GM19455 (cell line): ENCODE measurements around the gene NRM.
"Not testable (repeated sequence)": the region's sequence is repeated elsewhere in the genome, so short reads cannot be mapped to it uniquely, and the experiment has no call there.

Experiments used
- ATAC-seq: cut with Tn5 transposase; IDR thresholded peaks from one replicate; pipeline ENCODE4 v1.9.1; 2021; ENCODE audit not compliant: unreplicated experiment

Gene NRM

DNA sequence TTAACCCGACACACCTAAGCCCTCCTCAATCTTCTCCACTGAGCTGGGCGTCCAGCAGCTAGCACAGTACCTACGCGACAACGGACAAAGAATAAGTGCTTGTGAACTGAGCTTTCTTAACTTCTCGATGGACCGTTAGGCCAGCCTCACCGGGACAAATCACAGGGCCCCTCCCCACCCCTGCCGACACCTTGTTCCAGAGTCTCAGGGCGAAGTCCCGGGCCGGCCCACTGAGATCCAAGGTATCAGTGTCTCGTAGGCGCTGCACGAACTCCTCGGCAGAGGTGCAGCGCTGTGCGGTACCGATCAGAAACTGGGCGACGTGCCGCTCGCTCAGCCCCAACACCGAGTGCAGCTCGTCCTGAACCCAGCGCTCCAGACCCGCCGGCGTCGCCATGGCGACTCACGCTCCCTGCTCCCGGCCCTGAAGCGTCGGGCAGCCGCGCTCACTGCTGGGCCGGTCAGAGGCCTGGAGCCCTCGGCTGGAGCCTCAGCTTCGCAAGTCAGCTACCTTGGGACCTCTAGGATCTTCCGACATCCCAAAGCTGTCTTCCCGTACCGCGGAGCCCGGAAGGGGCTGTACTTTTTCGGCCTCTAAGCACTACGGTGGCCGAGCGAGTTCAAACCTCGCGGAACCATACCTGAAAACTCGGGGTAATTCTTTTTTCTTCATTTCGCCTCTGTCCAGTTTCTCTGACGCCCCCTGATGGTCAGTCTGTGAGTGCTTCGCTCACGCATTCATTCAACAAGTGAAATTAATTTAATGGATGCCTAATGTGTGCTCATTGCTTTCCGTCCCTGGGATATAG is 18.1 kb downstream of the NRM start, which contains the start of gene DHX16:
TSS of gene DHX16 (minus strand) at position 562 of the 809 bp plus-strand sequence. CDS start at position 397, 165 bp downstream.
- ATAC-seq = peak; percentile 68

DNA sequence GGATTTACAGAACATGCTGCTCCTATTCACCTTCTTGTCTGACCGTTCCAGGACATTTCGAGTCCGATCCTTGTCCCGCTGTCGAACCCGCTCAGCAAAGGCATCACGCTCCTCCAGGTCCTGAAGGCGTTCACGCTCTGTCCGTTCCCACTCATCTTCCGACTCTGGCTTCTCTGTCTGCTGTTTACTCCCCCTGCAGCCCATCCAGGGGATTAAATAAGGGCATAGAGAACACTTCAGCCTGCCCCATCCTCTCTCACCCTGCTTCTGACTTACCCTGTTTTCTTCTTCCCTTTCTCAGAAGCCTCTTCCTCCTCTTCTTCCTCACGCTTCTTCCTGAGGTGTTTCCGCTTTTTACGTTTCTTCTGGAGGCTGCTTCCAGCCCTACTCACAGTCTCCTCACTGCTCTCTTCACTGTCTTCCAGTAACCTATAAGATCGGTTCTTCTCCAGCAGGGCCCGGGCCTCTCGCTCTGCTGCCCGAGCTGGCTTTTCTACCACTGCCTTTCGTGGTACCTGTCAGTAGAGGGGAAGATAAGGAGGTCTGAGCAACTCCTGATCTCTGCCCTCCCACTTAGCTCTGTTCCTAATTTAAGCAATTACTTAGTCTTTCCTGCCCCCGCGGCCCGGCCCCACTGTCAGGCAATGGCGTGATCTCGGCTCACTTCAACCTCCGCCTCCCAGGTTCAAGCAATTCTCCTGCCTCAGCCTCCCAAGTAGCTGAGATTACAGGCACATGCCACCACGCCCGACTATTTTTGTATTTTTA is 19.8 kb downstream of the NRM start:
- ATAC-seq = no peak

DNA sequence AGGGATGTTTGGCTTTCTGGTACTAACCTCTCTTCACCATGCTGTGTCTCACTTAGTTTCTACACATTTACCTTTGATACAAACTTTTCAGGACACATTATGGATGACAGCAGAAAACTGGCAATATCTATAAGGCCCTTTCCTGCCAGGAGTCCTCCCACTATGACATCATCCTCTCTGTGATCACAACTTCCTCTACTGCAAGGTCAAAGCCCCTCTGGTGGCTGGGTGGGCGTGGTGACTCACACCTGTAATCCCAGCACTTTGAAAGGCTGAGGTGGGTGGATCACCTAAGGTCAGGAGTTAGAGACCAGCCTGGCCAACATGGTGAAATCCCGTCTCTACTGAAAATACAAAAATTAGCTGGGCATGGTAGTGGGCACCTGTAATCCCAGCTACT is 24.5 kb downstream of the NRM start:
- not testable (repeated sequence) for ATAC-seq

DNA sequence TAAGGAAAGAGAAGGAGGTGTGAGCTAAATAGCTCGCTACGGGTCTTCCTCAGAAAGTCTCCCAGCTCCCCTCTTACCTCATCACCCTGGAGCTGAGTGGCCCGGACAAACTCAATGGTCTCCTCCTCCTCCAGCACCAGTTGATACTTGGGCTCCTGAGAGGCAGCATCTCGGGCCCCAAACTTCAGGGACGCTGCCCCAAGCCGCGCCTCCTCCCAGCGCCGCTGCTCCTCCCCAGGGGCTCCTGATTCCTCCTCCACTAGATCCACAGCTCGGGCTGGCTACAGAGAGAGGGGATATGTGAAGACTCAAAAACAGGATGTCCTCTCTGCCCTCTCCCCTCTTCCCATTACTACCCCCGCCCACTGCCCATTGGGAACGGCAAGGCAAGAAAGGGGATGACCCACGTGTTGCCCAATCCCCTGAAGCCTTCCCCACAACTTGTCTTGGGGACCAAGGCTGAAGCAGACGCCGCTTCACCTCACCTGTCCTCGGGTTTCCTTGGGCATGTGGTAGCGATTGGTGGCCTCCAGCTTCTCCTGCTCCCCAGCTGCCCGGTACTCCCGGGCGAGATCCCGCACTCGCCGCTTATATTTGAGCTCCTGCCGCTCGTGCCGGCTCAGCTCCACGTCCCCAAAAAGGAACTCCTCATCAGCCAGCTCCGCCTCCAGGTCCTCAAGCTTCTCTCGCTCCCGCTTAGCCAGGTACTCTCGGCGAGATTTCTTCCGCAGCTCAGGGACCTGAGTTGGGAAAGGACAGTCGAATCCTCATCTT is 25.6 kb downstream of the NRM start:
- ATAC-seq = no peak

DNA sequence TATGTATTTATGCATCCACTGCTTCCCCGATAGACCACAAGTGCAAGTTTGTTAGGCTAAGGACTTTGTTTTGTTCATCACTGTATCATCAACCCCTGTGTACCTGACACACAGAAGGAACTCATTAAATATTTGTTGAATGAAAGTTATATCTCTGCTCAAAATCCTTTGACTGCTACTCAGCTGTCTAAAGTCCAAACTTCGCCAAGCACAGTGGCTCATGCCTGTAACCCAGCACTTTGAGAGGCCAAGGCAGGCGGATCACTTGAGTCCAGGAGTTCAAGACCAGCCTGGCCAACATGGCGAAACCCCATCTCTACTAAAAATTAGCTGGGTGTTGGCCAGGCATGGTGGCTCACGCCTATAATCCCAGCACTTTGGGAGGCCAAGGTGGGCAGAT is 32.9 kb downstream of the NRM start:
- not testable (repeated sequence) for ATAC-seq

DNA sequence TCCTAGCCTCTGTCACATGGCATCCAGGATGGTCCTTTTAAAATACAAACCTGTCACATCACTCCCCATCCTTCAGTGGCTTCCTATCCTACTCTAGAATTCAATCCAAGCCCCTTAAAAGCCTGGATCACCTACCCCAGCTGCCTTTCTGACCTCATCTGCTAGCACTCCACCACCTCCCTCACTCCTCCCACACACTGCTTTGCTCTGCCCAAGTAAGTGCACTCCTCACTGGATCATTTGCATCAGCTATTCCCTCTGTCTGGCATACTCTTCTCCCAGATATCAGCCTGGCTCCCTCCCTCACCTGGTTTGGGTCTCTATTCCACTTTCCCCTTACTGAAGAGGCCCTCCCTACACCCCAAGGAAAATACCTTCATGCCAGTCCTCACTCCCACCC is 33.3 kb downstream of the NRM start:
- no peak for ATAC-seq

DNA sequence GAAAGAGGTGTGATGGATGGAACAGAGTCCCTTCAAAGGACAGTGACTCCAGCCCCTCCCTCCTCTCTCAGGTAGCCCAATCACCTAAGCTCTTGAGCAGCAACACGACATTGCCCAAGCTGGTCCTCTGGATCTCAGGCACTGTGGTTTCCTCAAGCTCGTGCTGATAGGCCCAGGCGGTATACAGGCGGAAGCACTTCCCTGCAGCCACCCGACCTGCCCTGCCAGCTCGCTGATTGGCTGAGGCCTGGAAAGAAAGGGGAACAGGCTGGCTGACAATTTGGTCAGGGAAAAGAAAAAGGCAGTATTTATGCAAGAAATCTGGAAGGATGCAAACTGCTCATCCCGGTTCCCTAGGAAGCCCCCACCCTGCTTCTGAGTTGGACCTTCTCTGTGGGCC is 34.3 kb downstream of the NRM start:
- ATAC-seq = no peak

DNA sequence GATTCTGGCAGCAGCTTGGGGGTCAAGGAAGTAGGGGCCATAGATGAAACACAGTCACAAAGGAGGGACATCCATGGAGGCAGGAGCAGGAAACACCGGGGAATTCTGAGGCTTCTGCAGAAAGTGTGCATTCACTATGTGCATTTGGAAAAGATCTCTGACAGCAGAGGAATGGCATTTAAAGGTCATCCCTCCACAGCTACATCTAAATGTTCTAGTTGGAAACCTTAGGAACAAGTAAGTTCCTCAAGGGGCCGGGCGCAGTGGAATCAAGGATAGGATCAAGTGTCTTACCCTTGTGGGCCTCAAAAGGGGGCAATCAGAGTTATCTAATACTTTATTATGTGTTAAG is 35.1 kb downstream of the NRM start:
- ATAC-seq = no peak

DNA sequence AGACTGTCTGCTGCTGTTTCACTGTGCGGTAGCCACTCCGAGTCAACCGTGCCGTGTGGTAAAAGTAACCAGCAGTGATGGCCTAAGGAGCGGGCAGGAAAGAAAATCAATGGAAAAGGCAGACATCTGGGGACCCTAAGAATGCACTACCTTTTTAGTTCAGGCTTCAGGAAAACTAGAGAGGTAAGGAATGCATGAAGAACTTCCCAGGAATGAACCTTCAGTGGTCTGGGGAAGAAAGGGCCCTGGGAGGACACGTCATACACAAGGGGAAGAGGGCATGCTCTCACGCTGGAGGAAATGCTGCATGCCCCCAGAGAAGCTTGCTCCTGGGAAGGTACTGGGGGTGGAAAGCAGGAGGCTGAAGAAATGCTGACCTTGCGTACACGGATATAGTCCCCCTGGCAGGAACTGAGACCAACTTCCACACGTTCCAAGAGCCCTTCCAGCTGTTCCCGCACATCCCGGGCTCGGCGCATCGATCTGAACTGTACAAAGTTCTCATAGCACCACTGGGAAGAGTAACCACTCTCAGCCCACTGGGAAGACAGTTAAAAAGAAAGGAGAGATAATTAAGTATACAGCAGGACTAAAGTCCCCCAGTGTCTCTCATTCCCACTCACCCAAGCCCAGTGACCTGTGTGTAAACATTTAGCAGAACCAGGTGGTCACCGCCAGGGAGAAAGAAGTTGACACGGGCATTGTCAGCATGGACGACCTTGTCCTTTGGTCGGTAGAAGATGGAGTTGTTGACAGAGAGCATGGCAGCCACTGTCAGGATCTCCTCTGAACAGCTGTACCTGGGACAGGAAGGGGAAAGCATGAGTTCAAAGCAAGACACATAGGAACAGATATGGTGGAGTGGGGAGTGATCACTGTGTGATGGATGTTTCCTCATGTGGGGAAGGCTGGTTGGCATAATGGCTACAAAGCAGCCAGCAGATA is 35.7 kb downstream of the NRM start:
- no peak for ATAC-seq

DNA sequence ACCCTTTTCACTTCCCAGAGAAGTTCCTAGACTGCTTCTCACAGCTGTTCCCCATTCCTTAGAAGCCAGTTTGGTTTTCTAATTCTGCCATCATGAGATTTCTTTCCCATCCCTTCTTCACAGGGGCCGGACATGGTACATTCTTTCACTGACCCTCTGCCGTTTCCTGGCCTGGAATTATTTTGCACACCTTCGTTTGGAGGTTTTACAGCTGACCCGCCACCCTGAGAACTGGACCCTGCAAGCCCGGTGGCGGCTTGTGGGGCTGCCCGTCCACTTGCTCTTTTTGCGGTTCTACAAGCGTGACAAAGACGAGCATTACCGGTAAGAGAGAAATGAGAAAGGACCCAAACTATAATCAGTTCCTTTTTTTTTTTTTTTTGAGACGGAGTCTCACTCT is 39.6 kb downstream of the NRM start:
- ATAC-seq = no peak

DNA sequence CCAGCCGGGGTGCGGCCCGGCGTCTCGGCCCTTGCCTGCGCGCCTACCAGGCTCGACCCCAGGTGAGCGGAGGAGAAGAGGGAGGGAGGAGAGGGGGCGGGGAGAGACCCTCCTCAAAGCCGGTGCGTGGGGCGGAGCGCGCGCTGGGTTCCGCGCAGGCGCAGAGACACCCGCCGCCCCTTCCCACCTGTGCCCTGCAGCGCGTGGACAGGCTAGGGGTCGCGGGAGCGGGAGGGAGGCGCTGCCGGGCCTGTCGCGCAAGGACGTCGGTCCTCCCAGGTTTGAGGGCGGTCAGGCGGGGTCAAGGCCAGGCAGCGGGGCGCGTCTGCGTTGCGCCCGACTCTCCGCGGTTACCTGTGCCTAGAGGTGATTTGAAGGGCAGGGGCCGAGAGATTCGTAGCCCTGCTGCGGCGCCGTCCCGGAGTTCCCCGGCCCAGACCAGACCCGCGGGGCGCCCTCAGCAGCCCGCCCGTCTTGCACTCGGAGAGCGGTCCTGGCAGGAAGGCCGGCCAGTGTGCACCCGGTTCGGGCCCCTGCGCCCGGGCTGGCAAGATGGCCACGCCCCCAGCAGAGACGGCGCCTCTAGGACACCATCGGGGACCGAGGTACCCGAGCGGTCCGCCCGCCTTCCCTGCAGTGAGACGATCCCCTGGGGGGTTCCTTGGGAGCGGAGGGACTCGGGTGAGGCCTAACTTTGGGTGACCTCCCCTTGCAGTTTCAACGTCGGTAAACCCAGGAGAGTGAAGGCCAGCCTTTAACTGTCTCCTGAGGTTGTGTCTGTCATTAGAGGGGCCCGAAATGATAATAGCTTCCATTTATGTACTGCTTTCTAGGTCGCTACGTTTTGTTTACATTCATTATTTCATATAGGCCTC is 43.3 kb downstream of the NRM start:
- peak; percentile 72 for ATAC-seq

DNA sequence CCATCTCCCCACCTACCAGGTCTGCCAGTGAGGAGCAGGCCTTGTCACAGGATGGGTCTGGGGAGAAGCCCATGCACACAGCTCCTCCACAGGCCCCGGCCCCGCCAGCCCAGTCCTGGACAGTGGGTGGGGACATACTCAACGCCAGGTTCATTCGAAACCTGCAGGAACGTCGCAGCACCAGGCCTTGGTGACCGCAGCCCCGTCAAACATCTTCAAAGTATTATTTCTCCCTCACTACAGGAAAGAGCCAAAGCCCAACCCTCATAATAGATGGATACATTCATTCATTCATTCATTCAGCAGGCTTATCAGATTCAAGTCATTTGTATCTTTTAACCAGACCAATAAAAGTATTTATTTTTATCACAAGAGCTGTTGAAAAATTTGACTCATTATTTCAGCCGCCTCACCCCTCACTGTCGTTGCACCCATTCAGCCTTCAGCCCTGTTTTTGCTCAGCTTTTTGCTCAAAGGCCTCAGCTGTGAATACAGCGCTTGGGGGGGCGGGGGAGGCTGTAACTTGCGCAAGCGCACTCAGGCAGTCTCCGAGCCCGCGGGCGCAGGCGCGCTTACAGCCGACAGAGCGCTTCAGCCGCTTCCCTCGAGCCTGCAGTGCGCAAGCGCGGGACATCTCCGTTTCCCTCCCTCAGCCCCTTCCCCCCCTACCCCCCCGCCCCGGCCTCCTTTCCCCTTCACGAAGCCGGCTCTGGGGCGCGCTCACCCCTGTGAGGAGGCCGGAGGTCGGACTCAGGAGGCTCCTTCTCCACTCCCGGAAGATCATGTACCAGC is 44.1 kb downstream of the NRM start, which contains the start of gene C6orf136:
TSS of gene C6orf136 (plus strand) at position 684 of the 792 bp plus-strand sequence. CDS start at position 783, 99 bp downstream.
- peak; percentile 53 for ATAC-seq

DNA sequence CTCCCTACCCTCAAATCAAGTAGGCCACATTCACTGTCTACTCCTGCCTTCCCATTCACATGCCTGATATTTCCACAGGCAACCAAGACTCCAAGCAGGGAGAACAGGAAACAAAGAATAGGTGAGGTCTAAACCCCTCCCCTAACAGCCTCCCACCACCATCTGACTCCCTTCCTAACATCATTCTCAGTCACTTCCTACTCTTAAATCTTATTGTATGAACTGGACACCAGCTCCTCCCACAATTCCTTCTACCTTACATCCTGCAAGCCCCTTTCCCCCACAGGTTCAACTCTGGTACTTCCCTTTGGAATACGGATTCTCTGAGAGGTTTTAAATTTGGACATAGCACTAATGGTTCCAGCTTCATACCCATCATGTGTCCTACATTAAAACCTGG is 44.8 kb downstream of the NRM start:
- ATAC-seq = no peak

DNA sequence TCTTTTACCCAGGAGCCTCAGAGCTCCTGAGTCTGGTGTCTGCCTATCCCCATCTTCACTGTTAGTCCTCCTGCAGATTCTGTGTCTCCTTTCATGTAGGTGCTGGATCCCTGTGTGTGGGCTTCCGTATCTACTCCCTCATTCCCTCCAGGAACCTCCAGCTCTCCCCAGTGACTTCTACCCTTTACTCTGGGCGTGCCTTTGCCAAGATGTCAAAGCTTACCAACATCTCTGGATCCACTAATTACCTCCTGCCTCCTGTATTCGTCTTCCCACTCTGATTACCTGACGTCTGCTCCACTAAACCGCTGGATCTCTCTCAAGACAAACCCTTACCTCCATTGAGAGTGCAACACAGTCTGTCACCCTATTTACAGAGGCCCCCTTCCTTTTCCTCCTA is 46.0 kb downstream of the NRM start:
- no peak for ATAC-seq

DNA sequence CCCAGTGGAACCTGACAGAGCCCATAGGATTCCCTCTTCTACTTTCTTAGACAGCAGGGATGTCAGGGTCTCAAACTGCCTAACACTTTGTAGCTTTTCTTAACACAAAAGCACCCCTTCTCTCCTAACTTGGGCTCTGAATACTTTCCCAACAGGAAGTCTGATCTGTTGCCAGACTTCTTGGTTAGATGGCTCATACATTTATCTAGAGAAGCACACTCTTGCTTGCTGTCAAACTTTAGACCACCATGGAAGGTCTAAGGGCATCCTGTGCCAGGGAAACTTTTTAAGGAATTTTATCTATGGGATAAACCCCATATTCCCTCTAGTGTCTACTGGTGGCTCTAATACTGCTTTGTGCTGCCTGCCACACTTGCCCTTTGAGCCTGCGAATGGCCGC is 47.1 kb downstream of the NRM start:
- ATAC-seq = no peak

DNA sequence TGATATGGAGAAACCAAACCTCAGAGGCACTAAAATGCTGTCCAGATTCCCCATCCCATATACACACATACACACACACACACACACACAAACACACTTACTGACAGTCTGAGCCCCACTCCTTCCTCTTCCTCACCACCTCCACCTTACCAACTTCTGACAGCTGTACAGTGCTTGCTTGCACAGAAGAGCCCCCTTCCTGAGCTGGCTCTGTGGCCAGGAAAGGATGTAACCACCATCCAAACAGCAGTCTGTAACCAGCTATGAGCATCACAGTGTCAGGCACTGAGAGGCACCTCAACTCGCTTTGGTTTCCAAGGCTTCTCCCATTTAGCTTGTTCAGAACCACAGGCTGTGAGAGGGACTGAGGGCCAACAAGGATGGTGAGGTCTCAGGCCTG is 49.7 kb downstream of the NRM start:
- ATAC-seq = no peak

DNA sequence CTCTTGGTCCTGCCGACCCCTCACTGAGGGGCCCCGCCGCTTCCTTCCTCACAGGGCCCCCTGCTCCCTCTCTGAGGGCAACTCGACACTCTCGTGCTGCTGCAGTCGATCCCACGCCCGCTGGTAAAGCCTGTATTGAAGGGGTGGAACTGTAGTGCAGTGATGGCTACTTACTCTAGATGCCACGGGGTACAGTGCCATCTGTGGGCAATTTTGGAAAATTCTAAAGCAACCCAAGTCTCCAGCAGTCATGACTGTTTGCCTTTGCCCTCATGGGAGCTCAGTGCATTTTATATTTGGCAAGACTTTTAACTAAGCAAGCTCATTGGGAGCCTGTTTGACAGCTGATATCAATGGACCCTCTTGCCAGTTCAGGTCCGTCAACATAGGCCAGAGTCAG is 50.3 kb downstream of the NRM start:
- no peak for ATAC-seq
